GM23338 (cell line): ENCODE measurements around the gene LRRC25.
A peak's percentile ranks its signal among the peaks of the same experiment; 100 is the strongest.

Experiments used
- CTCF ChIP-seq, 2 experiments: fragments of 200-600 bp in 1 of 2; sonication (generic) in 1 of 2; conservative IDR thresholded peaks; 2 replicates each; pipeline versions ENCODE4 v1.5.1 to v1.6.1; 2016 to 2017; ENCODE audit warnings: antibody characterized with exemption in 2 of 2, low read depth in 2 of 2, mild to moderate bottlenecking in 2 of 2, moderate library complexity in 1 of 2
- EZH2 ChIP-seq: fragments of 200-600 bp; sonication (generic); IDR thresholded peaks from one replicate; pipeline ENCODE4 v1.8.0; 2017; ENCODE audit warnings: antibody characterized with exemption, mild to moderate bottlenecking, low read depth; ENCODE audit not compliant: unreplicated experiment
- EZH2phosphoT487 ChIP-seq: fragments of 200-600 bp; sonication (generic); IDR thresholded peaks from one replicate; pipeline ENCODE4 v1.8.1; 2018; ENCODE audit warnings: antibody characterized with exemption; ENCODE audit not compliant: unreplicated experiment
- POLR2AphosphoS5 ChIP-seq: IDR thresholded peaks from 2 replicates; pipeline ENCODE4 v1.6.1; 2016; ENCODE audit warnings: antibody characterized with exemption, low read depth
- ZNF114 ChIP-seq: fragments of 250-450 bp; sonication (Bioruptor Pico); IDR thresholded peaks from 2 replicates; pipeline ENCODE4 v1.5.0; 2020; ENCODE audit warnings: mild to moderate bottlenecking, moderate library complexity
- ZNF462 ChIP-seq: fragments of 250-450 bp; sonication (Bioruptor Pico); IDR thresholded peaks from 2 replicates; pipeline ENCODE4 v1.5.0; 2020; ENCODE audit warnings: mild to moderate bottlenecking, moderate library complexity
- TF ChIP-seq, protein P1 (sequence below): IDR thresholded peaks from one replicate; pipeline ENCODE4 v1.6.1; 2018; ENCODE audit warnings: antibody characterized with exemption; ENCODE audit not compliant: unreplicated experiment

DNA sequence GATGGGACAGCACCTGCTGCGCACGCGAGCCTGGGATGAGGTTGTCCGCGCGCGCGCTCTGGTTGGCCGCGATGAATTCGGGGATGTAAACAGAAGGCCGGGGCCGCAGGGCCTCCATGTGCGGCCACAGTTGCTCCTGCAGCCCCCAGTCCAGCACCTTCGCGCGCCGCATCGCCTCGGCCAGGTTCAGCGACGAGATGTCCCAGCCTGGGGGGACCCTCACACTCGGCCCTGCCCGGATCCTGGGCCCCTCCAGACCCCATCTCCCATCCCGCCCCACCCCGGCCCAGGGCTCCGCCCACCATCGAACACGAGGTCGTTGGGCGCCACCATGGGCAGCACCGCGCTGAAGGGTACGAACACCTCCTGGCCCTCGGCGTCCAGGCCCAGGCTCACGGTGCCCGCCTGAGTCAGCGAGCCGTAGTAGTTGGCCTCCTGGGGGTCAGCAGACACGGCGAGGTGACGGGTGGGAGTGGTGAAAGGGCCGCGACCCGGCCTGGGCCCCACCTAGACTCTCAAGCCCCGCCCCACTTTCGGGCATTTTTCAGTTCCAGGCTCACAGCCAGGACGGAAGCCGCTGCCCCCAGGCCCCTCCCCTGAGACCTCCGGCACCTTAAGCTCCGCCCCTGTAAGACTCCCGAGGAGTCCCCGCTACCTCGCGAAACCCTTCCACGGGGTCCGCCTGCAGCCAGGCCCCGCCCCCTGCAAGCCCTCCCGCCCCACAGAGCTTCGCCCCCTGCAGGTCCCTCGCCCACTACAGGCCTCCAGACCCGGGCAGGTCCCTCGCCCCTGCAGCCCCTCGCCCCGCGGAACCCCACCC lies 39.5 kb upstream of the LRRC25 start:
- TF ChIP-seq CTCF (conservative IDR thresholded peaks at IDR 0.05; ENCODE audit: low read depth in 2 of 2) = no peak; a peak in 1 of 4 replicates
- TF ChIP-seq, protein P1, sequence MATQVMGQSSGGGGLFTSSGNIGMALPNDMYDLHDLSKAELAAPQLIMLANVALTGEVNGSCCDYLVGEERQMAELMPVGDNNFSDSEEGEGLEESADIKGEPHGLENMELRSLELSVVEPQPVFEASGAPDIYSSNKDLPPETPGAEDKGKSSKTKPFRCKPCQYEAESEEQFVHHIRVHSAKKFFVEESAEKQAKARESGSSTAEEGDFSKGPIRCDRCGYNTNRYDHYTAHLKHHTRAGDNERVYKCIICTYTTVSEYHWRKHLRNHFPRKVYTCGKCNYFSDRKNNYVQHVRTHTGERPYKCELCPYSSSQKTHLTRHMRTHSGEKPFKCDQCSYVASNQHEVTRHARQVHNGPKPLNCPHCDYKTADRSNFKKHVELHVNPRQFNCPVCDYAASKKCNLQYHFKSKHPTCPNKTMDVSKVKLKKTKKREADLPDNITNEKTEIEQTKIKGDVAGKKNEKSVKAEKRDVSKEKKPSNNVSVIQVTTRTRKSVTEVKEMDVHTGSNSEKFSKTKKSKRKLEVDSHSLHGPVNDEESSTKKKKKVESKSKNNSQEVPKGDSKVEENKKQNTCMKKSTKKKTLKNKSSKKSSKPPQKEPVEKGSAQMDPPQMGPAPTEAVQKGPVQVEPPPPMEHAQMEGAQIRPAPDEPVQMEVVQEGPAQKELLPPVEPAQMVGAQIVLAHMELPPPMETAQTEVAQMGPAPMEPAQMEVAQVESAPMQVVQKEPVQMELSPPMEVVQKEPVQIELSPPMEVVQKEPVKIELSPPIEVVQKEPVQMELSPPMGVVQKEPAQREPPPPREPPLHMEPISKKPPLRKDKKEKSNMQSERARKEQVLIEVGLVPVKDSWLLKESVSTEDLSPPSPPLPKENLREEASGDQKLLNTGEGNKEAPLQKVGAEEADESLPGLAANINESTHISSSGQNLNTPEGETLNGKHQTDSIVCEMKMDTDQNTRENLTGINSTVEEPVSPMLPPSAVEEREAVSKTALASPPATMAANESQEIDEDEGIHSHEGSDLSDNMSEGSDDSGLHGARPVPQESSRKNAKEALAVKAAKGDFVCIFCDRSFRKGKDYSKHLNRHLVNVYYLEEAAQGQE = no peak
- TF ChIP-seq POLR2AphosphoS5 = peak; percentile 22; the same call in 1 of the 2 replicates
- TF ChIP-seq ZNF462 (CRISPR knock-in tag) = no peak
- no peak for TF ChIP-seq EZH2
- no peak for TF ChIP-seq ZNF114 (CRISPR knock-in tag)
- no peak for TF ChIP-seq EZH2phosphoT487
